ENCODE data around the gene CCDC15.

DNA sequence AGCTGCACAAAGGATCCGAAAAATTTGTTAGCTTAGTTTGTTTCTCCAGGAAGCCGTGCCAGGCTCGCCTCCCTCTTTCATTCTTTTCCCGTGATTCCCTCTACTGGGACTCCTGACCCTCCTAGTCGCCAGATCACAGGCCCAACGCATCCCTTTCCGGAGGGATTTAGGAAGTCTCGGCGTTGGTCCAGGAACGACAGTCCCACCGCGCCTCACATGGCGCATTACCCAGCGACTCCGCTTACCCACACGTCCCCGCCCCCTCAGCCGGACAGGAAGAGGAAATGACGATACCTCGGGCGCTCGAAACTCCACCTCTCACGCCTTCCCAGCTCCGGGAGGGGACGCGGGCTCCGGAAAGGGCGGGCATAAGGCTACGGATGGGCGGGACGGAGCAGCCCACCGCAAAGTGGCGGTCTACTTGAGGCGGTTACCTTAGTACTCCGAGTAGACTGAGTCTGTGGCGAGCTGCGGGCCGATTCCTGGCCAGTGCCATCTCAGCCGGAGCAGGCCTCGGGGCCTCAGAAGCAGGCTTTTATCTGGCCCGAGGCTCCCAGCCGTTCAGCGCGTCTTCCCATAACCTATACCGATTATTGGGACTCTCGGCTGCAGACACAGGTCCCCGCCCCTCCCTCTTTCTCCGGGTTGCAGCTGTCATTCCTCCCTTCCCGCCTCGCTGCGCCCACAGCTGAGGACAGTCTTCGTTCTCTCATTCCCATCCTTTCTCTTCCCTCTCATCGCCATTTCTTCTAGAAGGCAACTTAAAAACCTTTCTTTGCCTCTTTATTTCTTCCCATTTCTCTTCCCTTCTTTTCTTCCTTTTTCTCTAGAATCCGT, at the start of gene CCDC15:
- TF ChIP-seq, protein P1, sequence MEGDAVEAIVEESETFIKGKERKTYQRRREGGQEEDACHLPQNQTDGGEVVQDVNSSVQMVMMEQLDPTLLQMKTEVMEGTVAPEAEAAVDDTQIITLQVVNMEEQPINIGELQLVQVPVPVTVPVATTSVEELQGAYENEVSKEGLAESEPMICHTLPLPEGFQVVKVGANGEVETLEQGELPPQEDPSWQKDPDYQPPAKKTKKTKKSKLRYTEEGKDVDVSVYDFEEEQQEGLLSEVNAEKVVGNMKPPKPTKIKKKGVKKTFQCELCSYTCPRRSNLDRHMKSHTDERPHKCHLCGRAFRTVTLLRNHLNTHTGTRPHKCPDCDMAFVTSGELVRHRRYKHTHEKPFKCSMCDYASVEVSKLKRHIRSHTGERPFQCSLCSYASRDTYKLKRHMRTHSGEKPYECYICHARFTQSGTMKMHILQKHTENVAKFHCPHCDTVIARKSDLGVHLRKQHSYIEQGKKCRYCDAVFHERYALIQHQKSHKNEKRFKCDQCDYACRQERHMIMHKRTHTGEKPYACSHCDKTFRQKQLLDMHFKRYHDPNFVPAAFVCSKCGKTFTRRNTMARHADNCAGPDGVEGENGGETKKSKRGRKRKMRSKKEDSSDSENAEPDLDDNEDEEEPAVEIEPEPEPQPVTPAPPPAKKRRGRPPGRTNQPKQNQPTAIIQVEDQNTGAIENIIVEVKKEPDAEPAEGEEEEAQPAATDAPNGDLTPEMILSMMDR (conservative IDR thresholded peaks at IDR 0.05; ENCODE audit: low read length): no peak
- TF ChIP-seq EZH2phosphoT487 (IDR thresholded peaks at IDR 0.05; ENCODE audit: borderline replicate concordance): no peak

All from Loucy (cell line).